DOHH2 (cell line): Measurements from ENCODE around the gene MOV10.
"Not testable (repeated sequence)": the region's sequence is repeated elsewhere in the genome, so short reads cannot be mapped to it uniquely, and the experiment has no call there.

Experiments
- H3F3A ChIP-seq: fragments of 200-600 bp; sonication (generic), shearing (Covaris generic); 2 replicates; pipeline ENCODE4 v1.6.0; 2016; ENCODE audit warnings: antibody characterized with exemption, mild to moderate bottlenecking; ENCODE audit not compliant: control insufficient read depth, insufficient read depth
- H3K27ac ChIP-seq: fragments of 200-600 bp; sonication (generic); 2 replicates; pipeline ENCODE4 v1.5.1; 2014; ENCODE audit warnings: low read depth, mild to moderate bottlenecking, low read length, moderate library complexity
- H3K27me3 ChIP-seq: fragments of 200-600 bp; sonication (generic); 2 replicates; pipeline ENCODE4 v1.6.1; 2014; ENCODE audit warnings: mild to moderate bottlenecking, low read length, mixed read lengths; ENCODE audit not compliant: control insufficient read depth
- H3K36me3 ChIP-seq: fragments of 200-600 bp; sonication (generic); 2 replicates; pipeline ENCODE4 v1.6.1; 2014; ENCODE audit warnings: mild to moderate bottlenecking, low read length, moderate library complexity, mixed read lengths; ENCODE audit not compliant: control insufficient read depth
- H3K4me1 ChIP-seq: fragments of 200-600 bp; sonication (generic); 2 replicates; pipeline ENCODE4 v1.6.1; 2014; ENCODE audit warnings: mild to moderate bottlenecking, low read length, mixed read lengths; ENCODE audit not compliant: control insufficient read depth
- H3K4me2 ChIP-seq: fragments of 200-600 bp; sonication (generic); 2 replicates; pipeline ENCODE4 v1.6.0; 2014; ENCODE audit warnings: mild to moderate bottlenecking, low read length, moderate library complexity
- H3K4me3 ChIP-seq: fragments of 200-600 bp; sonication (generic); 2 replicates; pipeline ENCODE4 v1.5.1; 2014; ENCODE audit warnings: mild to moderate bottlenecking, low read length, mixed read lengths
- H3K79me2 ChIP-seq: fragments of 200-600 bp; sonication (generic); 2 replicates; pipeline ENCODE4 v1.6.1; 2014; ENCODE audit warnings: mild to moderate bottlenecking, low read length, mixed read lengths; ENCODE audit not compliant: control insufficient read depth
- H3K9me2 ChIP-seq: fragments of 200-600 bp; sonication (generic); replicated peaks from 2 replicates; pipeline ENCODE4 v1.6.1; 2014; ENCODE audit warnings: mild to moderate bottlenecking, low read length, mixed read lengths; ENCODE audit not compliant: control insufficient read depth
- H3K9me3 ChIP-seq: fragments of 200-600 bp; sonication (generic); 2 replicates; pipeline ENCODE4 v1.6.1; 2014; ENCODE audit warnings: antibody characterized with exemption, low read length, mixed read lengths; ENCODE audit not compliant: control insufficient read depth, insufficient read depth
- H4K20me1 ChIP-seq: fragments of 200-600 bp; sonication (generic); 2 replicates; pipeline ENCODE4 v1.6.0; 2014; ENCODE audit warnings: low read depth, mild to moderate bottlenecking, antibody characterized with exemption, low read length, moderate library complexity; ENCODE audit not compliant: control insufficient read depth, insufficient read depth
- EZH2phosphoT487 ChIP-seq: fragments of 200-600 bp; sonication (generic); IDR thresholded peaks from 2 replicates; pipeline ENCODE4 v1.6.1; 2017; ENCODE audit warnings: borderline replicate concordance, mild to moderate bottlenecking, antibody characterized with exemption, low read length, moderate library complexity, mixed read lengths
- TF ChIP-seq, protein P1 (sequence below): fragments of 200-600 bp; sonication (generic); IDR thresholded peaks from one replicate; pipeline ENCODE4 v1.5.1; 2014; ENCODE audit warnings: antibody characterized with exemption, mild to moderate bottlenecking, low read depth, low read length; ENCODE audit not compliant: poor library complexity, severe bottlenecking

Gene MOV10

DNA sequence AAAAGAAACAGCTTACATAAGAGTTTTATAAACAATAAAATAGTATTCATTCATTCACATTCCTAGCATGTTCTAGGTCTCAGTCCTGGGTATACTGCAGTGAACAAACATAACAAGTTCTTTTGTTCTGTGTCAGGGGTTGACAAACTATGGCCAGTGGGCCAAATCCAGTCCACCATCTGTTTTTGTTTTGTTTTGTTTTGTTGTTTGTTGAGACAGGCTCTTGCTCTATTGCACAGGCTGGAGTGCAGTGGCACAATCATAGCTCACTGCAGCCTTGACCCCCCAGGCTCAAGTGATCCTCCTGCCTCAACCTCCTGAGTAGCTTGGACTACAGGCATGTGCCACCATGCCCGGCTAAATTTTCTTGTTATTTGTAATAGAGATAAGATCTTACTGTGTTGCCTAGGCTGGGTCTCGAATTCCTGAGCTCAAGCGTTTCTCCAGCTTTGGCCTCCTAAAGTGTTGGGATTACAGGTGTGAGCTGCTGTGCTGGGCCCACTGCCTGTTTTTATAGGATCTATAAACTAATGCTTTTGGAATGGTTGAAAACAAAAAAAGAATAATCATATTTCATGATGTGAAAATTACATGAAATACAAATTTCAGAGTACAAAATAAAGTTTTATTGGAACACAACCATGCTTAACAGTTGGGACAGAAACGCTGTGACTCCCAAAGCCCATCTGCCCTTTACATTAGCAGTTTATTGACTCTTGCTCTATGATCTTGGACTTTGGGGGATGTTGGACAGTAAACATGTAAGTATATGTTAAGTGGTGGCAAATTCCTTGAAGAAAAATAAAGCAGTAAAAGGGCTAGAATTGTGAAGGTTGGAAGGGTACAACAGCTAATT is 37.0 kb upstream of the MOV10 start:
- Histone ChIP-seq H4K20me1 (peaks cover 42% of the 10 kb centered on the region), H3K4me2 (no peak overlapping the region), H3K9me3 (no peaks in the 10 kb centered on the region), H3K4me1 (peaks cover 44% of the 10 kb centered on the region), H3K27ac (no peak overlapping the region), H3K4me3 (no peak overlapping the region), H3K79me2 (peaks cover 90% of the 10 kb centered on the region), H3K36me3 (peaks cover 48% of the 10 kb centered on the region), H3K27me3 (no peaks in the 10 kb centered on the region), H3K9me2 (no peaks in the 10 kb centered on the region), H3F3A (peaks cover 19% of the 10 kb centered on the region)
- no peak for TF ChIP-seq EZH2phosphoT487
- TF ChIP-seq, protein P1, sequence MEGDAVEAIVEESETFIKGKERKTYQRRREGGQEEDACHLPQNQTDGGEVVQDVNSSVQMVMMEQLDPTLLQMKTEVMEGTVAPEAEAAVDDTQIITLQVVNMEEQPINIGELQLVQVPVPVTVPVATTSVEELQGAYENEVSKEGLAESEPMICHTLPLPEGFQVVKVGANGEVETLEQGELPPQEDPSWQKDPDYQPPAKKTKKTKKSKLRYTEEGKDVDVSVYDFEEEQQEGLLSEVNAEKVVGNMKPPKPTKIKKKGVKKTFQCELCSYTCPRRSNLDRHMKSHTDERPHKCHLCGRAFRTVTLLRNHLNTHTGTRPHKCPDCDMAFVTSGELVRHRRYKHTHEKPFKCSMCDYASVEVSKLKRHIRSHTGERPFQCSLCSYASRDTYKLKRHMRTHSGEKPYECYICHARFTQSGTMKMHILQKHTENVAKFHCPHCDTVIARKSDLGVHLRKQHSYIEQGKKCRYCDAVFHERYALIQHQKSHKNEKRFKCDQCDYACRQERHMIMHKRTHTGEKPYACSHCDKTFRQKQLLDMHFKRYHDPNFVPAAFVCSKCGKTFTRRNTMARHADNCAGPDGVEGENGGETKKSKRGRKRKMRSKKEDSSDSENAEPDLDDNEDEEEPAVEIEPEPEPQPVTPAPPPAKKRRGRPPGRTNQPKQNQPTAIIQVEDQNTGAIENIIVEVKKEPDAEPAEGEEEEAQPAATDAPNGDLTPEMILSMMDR = no peak

DNA sequence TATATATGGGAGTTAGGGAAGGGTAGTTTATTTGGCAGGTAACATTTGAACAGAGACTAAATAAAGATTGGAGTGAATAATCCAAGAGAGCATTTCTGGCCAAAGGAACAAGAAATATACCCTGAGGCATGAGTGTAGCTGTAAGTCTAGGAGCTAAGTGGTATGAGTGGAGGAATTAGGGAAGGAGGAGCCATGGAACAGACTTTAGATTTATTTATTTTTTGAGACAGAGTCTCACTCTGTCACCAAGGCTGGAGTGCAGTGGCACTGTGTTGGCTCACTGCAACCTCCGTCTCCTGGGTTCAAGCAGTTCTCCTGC is 36.4 kb upstream of the MOV10 start:
- TF ChIP-seq EZH2phosphoT487 = no peak
- TF ChIP-seq, protein P1 = no peak
- H3K9me3 ChIP-seq = no peaks in the 10 kb centered on the region
- H4K20me1 ChIP-seq = peaks cover 38% of the 10 kb centered on the region
- peaks cover 19% of the 10 kb centered on the region for H3F3A ChIP-seq
- peaks cover 45% of the 10 kb centered on the region for H3K36me3 ChIP-seq
- peaks cover 38% of the 10 kb centered on the region for H3K4me1 ChIP-seq
- peaks cover 90% of the 10 kb centered on the region for H3K79me2 ChIP-seq
- no peak overlapping the region for H3K27ac ChIP-seq
- H3K4me2 ChIP-seq = no peak overlapping the region
- H3K27me3 ChIP-seq = no peaks in the 10 kb centered on the region
- no peaks in the 10 kb centered on the region for H3K9me2 ChIP-seq
- no peak overlapping the region for H3K4me3 ChIP-seq

DNA sequence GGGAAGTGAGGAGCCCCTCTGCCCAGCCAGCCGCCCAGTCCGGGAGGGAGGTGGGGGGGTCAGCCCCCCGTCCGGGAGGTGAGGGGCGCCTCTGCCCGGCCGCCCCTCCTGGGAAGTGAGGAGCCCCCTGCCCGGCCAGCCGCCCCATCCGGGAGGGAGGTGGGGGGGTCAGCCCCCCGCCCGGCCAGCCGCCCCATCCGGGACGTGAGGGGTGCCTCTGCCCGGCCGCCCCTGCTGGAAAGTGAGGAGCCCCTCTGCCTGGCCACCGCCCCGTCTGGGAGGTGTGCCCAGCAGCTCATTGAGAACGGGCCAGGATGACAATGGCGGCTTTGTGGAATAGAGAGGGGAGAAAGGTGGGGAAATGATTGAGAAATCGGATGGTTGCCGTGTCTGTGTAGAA is 34.0 kb upstream of the MOV10 start:
- peaks cover 22% of the 10 kb centered on the region for H4K20me1 ChIP-seq
- H3K4me1 ChIP-seq = peaks cover 18% of the 10 kb centered on the region
- H3K9me2 ChIP-seq, H3K9me3 ChIP-seq, H3K27ac ChIP-seq, H3K4me3 ChIP-seq, H3K4me2 ChIP-seq, H3K27me3 ChIP-seq: not testable (repeated sequence)
- peaks cover 52% of the 10 kb centered on the region for H3K36me3 ChIP-seq
- H3K79me2 ChIP-seq = peaks cover 90% of the 10 kb centered on the region
- H3F3A ChIP-seq = peaks cover 14% of the 10 kb centered on the region

DNA sequence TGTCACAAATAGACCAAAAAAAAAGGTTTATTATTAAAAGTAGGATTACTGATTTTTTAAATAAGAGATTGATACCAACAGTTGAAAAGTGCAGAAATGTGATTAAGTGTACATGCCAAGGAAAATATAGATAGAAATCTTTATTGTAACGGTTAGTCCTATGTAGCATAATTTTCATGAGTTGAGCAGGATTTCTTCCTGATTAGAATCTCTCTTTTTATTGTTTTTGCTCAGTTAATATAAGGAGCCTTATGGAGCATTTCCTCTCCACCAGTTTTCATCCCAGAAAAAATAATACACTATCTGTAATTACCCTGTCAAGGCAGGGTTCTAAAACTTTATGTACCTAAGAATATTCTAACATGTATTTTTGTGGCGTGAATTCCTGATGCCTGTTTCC is 31.4 kb upstream of the MOV10 start:
- 0 out of 2 replicates have a peak, but pooled peaks cover 3% of the 10 kb centered on the region for H3K4me1 ChIP-seq
- no peak overlapping the region for H3K4me2 ChIP-seq
- H3K9me2 ChIP-seq = no peaks in the 10 kb centered on the region
- H4K20me1 ChIP-seq = peaks cover 7% of the 10 kb centered on the region
- peaks cover 60% of the 10 kb centered on the region for H3K36me3 ChIP-seq
- H3K4me3 ChIP-seq = no peak overlapping the region
- H3K27me3 ChIP-seq = no peaks in the 10 kb centered on the region
- H3K27ac ChIP-seq = no peak overlapping the region
- H3K9me3 ChIP-seq = no peaks in the 10 kb centered on the region
- H3F3A ChIP-seq = peaks cover 6% of the 10 kb centered on the region; the same call in 1 of the 2 replicates
- TF ChIP-seq, protein P1 = no peak
- no peak for TF ChIP-seq EZH2phosphoT487
- H3K79me2 ChIP-seq = peaks cover 90% of the 10 kb centered on the region
